ENCODE data around the gene AOAH.

Gene AOAH

DNA sequence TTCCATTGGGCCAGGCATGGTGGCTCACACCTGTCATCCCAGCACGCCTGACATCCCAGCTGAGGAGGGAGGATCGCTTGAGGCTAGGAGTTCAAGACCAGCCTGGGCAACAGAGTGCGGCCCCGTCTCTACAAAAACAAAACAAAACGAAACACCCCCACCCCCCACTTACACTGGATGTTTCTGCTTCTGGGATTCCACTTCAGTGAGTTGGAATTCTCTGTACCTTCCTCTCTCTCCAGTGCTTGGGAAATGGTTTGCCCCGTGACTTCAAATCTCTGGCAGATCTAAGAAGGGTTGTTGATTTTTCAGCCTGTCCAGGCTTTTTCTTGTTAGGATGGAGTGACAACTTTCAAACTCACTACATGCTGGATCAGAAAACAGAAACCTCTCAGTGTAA lies 227.7 kb downstream of the AOAH start:
- ATAC-seq, result no peak
- TF ChIP-seq ZNF8 (CRISPR knock-in tag; IDR thresholded peaks at IDR 0.05) (no peak), BACH2 (CRISPR knock-in tag; IDR thresholded peaks at IDR 0.05; ENCODE audit: borderline replicate concordance) (no peak), ZNF70 (CRISPR knock-in tag; IDR thresholded peaks at IDR 0.05) (no peak), GLIS3 (CRISPR knock-in tag; IDR thresholded peaks at IDR 0.05) (no peak), ZFP3 (CRISPR knock-in tag; IDR thresholded peaks at IDR 0.05) (no peak), RARB (CRISPR knock-in tag; IDR thresholded peaks at IDR 0.05) (no peak), OSR1 (CRISPR knock-in tag; IDR thresholded peaks at IDR 0.05) (no peak), TCF4 (CRISPR knock-in tag; IDR thresholded peaks at IDR 0.05; ENCODE audit: borderline replicate concordance) (no peak)
- TF ChIP-seq, protein P1, sequence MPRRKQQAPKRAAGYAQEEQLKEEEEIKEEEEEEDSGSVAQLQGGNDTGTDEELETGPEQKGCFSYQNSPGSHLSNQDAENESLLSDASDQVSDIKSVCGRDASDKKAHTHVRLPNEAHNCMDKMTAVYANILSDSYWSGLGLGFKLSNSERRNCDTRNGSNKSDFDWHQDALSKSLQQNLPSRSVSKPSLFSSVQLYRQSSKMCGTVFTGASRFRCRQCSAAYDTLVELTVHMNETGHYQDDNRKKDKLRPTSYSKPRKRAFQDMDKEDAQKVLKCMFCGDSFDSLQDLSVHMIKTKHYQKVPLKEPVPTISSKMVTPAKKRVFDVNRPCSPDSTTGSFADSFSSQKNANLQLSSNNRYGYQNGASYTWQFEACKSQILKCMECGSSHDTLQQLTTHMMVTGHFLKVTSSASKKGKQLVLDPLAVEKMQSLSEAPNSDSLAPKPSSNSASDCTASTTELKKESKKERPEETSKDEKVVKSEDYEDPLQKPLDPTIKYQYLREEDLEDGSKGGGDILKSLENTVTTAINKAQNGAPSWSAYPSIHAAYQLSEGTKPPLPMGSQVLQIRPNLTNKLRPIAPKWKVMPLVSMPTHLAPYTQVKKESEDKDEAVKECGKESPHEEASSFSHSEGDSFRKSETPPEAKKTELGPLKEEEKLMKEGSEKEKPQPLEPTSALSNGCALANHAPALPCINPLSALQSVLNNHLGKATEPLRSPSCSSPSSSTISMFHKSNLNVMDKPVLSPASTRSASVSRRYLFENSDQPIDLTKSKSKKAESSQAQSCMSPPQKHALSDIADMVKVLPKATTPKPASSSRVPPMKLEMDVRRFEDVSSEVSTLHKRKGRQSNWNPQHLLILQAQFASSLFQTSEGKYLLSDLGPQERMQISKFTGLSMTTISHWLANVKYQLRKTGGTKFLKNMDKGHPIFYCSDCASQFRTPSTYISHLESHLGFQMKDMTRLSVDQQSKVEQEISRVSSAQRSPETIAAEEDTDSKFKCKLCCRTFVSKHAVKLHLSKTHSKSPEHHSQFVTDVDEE (CRISPR knock-in tag; IDR thresholded peaks at IDR 0.05), result no peak
- TF ChIP-seq, protein P2, sequence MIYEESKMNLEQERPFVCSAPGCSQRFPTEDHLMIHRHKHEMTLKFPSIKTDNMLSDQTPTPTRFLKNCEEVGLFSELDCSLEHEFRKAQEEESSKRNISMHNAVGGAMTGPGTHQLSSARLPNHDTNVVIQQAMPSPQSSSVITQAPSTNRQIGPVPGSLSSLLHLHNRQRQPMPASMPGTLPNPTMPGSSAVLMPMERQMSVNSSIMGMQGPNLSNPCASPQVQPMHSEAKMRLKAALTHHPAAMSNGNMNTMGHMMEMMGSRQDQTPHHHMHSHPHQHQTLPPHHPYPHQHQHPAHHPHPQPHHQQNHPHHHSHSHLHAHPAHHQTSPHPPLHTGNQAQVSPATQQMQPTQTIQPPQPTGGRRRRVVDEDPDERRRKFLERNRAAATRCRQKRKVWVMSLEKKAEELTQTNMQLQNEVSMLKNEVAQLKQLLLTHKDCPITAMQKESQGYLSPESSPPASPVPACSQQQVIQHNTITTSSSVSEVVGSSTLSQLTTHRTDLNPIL (CRISPR knock-in tag; IDR thresholded peaks at IDR 0.05; ENCODE audit: low read depth), result no peak
- TF ChIP-seq, protein P3, sequence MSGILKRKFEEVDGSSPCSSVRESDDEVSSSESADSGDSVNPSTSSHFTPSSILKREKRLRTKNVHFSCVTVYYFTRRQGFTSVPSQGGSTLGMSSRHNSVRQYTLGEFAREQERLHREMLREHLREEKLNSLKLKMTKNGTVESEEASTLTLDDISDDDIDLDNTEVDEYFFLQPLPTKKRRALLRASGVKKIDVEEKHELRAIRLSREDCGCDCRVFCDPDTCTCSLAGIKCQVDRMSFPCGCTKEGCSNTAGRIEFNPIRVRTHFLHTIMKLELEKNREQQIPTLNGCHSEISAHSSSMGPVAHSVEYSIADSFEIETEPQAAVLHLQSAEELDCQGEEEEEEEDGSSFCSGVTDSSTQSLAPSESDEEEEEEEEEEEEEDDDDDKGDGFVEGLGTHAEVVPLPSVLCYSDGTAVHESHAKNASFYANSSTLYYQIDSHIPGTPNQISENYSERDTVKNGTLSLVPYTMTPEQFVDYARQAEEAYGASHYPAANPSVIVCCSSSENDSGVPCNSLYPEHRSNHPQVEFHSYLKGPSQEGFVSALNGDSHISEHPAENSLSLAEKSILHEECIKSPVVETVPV (CRISPR knock-in tag; IDR thresholded peaks at IDR 0.05), result no peak

DNA sequence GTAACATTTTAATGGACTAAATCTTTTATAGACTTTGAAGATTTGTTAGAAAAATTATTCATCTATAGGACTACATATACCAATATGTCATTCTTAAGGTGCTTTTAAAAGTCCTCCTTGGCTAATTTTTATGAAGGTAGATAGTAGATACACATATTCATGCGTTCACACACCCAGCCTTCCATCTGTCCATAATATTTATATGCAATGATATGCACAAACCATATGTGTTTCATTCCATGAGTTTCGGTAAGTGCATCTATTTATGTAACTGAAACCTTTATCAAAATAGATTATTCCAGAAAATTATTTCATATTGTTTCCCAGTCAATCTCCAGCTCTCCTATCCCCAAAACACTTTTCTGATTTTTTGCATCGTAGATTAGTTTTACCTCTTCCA lies 233.0 kb downstream of the AOAH start:
- ATAC-seq, result no peak

More for the DNA sequence above, 233.0 kb downstream of the AOAH start:
- TF ChIP-seq RARB (CRISPR knock-in tag; IDR thresholded peaks at IDR 0.05) (no peak), BACH2 (CRISPR knock-in tag; IDR thresholded peaks at IDR 0.05; ENCODE audit: borderline replicate concordance) (no peak), ZFP30 (CRISPR knock-in tag; IDR thresholded peaks at IDR 0.05) (no peak), PPARA (CRISPR knock-in tag; IDR thresholded peaks at IDR 0.05; ENCODE audit: borderline replicate concordance) (no peak), OSR1 (CRISPR knock-in tag; IDR thresholded peaks at IDR 0.05) (no peak), ESRRG (CRISPR knock-in tag; IDR thresholded peaks at IDR 0.05) (no peak), ZC3H10 (CRISPR knock-in tag; IDR thresholded peaks at IDR 0.05) (no peak), SNAI2 (CRISPR knock-in tag; IDR thresholded peaks at IDR 0.05) (no peak), ZNF8 (CRISPR knock-in tag; IDR thresholded peaks at IDR 0.05) (no peak), ARNTL (CRISPR knock-in tag; IDR thresholded peaks at IDR 0.05; ENCODE audit: borderline replicate concordance, low read depth) (no peak), ZNF565 (CRISPR knock-in tag; conservative IDR thresholded peaks at IDR 0.05; ENCODE audit: low read depth) (no peak), TCF4 (CRISPR knock-in tag; IDR thresholded peaks at IDR 0.05; ENCODE audit: borderline replicate concordance) (no peak), TOX (CRISPR knock-in tag; IDR thresholded peaks at IDR 0.05; ENCODE audit: borderline replicate concordance) (no peak)
- TF ChIP-seq, protein P2 (CRISPR knock-in tag; IDR thresholded peaks at IDR 0.05; ENCODE audit: low read depth), result no peak
- TF ChIP-seq, protein P1 (CRISPR knock-in tag; IDR thresholded peaks at IDR 0.05), result no peak
- TF ChIP-seq, protein P4, sequence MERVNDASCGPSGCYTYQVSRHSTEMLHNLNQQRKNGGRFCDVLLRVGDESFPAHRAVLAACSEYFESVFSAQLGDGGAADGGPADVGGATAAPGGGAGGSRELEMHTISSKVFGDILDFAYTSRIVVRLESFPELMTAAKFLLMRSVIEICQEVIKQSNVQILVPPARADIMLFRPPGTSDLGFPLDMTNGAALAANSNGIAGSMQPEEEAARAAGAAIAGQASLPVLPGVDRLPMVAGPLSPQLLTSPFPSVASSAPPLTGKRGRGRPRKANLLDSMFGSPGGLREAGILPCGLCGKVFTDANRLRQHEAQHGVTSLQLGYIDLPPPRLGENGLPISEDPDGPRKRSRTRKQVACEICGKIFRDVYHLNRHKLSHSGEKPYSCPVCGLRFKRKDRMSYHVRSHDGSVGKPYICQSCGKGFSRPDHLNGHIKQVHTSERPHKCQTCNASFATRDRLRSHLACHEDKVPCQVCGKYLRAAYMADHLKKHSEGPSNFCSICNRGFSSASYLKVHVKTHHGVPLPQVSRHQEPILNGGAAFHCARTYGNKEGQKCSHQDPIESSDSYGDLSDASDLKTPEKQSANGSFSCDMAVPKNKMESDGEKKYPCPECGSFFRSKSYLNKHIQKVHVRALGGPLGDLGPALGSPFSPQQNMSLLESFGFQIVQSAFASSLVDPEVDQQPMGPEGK (CRISPR knock-in tag; IDR thresholded peaks at IDR 0.05; ENCODE audit: borderline replicate concordance), result no peak

Data from SK-N-SH treated with all-trans-retinoic acid at 6 μM for 48 hours (cell line).